GM23338 (cell line): ENCODE measurements around the gene AFAP1. TPM values are rescaled to one million over a fixed set of nuclear protein-coding genes. Genes with fewer than 3 reads are reported as not detected.

Experiments
- ATAC-seq: fragments of 200-7000 bp; cut with Tn5 transposase; 3 replicates; pipeline ENCODE4 v1.9.1; 2020
- DNase-seq: peaks from one replicate; pipeline ENCODE4 v3.0.0-alpha.2; 2015; ENCODE audit warnings: low spot score
- H2AFZ ChIP-seq: fragments of 200-600 bp; sonication (generic); 2 replicates; pipeline ENCODE4 v1.8.0; 2016; ENCODE audit warnings: antibody characterized with exemption, mild to moderate bottlenecking, moderate library complexity
- H3F3A ChIP-seq: fragments of 200-600 bp; sonication (generic); replicated peaks from 2 replicates; pipeline ENCODE4 v1.8.0; 2017; ENCODE audit warnings: antibody characterized with exemption, mixed run types, low read depth
- H3K27ac ChIP-seq: fragments of 200-600 bp; sonication (generic); 2 replicates; pipeline ENCODE4 v1.6.1; 2016; ENCODE audit warnings: low read depth
- H3K27me3 ChIP-seq: fragments of 200-600 bp; sonication (generic); 2 replicates; pipeline ENCODE4 v1.8.0; 2016; ENCODE audit warnings: mild to moderate bottlenecking, mixed run types, moderate library complexity; ENCODE audit not compliant: insufficient read depth
- H3K36me3 ChIP-seq: fragments of 200-600 bp; sonication (generic); 2 replicates; pipeline ENCODE4 v1.8.0; 2016; ENCODE audit warnings: mild to moderate bottlenecking; ENCODE audit not compliant: insufficient read depth
- H3K4me1 ChIP-seq: fragments of 200-600 bp; sonication (generic); 2 replicates; pipeline ENCODE4 v1.8.0; 2016; ENCODE audit warnings: mild to moderate bottlenecking, moderate library complexity; ENCODE audit not compliant: insufficient read depth
- H3K4me2 ChIP-seq: fragments of 200-600 bp; sonication (generic); 2 replicates; pipeline ENCODE4 v1.7.1; 2017; ENCODE audit warnings: mixed run types
- H3K4me3 ChIP-seq: fragments of 200-600 bp; sonication (generic); 2 replicates; pipeline ENCODE4 v1.6.1; 2016; ENCODE audit warnings: mixed run types
- H3K79me2 ChIP-seq: fragments of 200-600 bp; sonication (generic); replicated peaks from 2 replicates; pipeline ENCODE4 v1.8.0; 2017; ENCODE audit warnings: mild to moderate bottlenecking; ENCODE audit not compliant: insufficient read depth
- H3K9me2 ChIP-seq: fragments of 200-600 bp; sonication (generic); 2 replicates; pipeline ENCODE4 v1.8.0; 2017; ENCODE audit not compliant: insufficient read depth
- H4K20me1 ChIP-seq: fragments of 200-600 bp; sonication (generic); replicated peaks from 2 replicates; pipeline ENCODE4 v1.8.0; 2017; ENCODE audit warnings: mild to moderate bottlenecking; ENCODE audit not compliant: insufficient read depth
- H3K27ac Mint-ChIP-seq: 2 replicates; pipeline ENCODE4 v1.8.0; 2020; ENCODE audit warnings: inconsistent platforms, mild to moderate bottlenecking, moderate library complexity, mixed read lengths
- H3K27me3 Mint-ChIP-seq: 3 replicates; pipeline ENCODE4 v1.8.0; 2022; ENCODE audit warnings: low read depth, mild to moderate bottlenecking, moderate library complexity, mixed read lengths, inconsistent platforms; ENCODE audit not compliant: insufficient read depth, poor library complexity
- H3K36me3 Mint-ChIP-seq: 3 replicates; pipeline ENCODE4 v1.8.0; 2021; ENCODE audit warnings: low read depth, mild to moderate bottlenecking, inconsistent platforms, moderate library complexity, mixed read lengths
- H3K4me1 Mint-ChIP-seq: 3 replicates; pipeline ENCODE4 v1.8.0; 2020; ENCODE audit warnings: mild to moderate bottlenecking, inconsistent platforms, mixed read lengths
- H3K4me3 Mint-ChIP-seq: 3 replicates; pipeline ENCODE4 v1.8.0; 2021; ENCODE audit warnings: moderate library complexity, mild to moderate bottlenecking, inconsistent platforms, mixed read lengths
- H3K9me3 Mint-ChIP-seq: 3 replicates; pipeline ENCODE4 v1.8.0; 2020; ENCODE audit warnings: moderate library complexity, mild to moderate bottlenecking, inconsistent platforms, mixed read lengths
- CREB1 ChIP-seq: fragments of 250-450 bp; sonication (Bioruptor Pico); IDR thresholded peaks from 2 replicates; pipeline ENCODE4 v1.5.0; 2020; ENCODE audit warnings: low read depth, mild to moderate bottlenecking, moderate library complexity
- ETS1 ChIP-seq: IDR thresholded peaks from 2 replicates; pipeline ENCODE4 v1.6.1; 2016; ENCODE audit warnings: antibody characterized with exemption
- EZH2 ChIP-seq: fragments of 200-600 bp; sonication (generic); IDR thresholded peaks from one replicate; pipeline ENCODE4 v1.8.0; 2017; ENCODE audit warnings: antibody characterized with exemption, mild to moderate bottlenecking, low read depth; ENCODE audit not compliant: unreplicated experiment
- EZH2phosphoT487 ChIP-seq: fragments of 200-600 bp; sonication (generic); IDR thresholded peaks from one replicate; pipeline ENCODE4 v1.8.1; 2018; ENCODE audit warnings: antibody characterized with exemption; ENCODE audit not compliant: unreplicated experiment
- JUNB ChIP-seq: IDR thresholded peaks from one replicate; pipeline ENCODE4 v1.6.1; 2016; ENCODE audit warnings: antibody characterized with exemption; ENCODE audit not compliant: unreplicated experiment
- NANOG ChIP-seq: IDR thresholded peaks from 2 replicates; pipeline ENCODE4 v1.6.1; 2016; ENCODE audit warnings: antibody characterized with exemption, borderline replicate concordance
- POLR2AphosphoS5 ChIP-seq: IDR thresholded peaks from 2 replicates; pipeline ENCODE4 v1.6.1; 2016; ENCODE audit warnings: antibody characterized with exemption, low read depth
- REST ChIP-seq: IDR thresholded peaks from one replicate; pipeline ENCODE4 v1.6.1; 2018; ENCODE audit warnings: antibody characterized with exemption; ENCODE audit not compliant: unreplicated experiment
- STAT1 ChIP-seq: IDR thresholded peaks from one replicate; pipeline ENCODE4 v1.6.1; 2016; ENCODE audit warnings: antibody characterized with exemption; ENCODE audit not compliant: unreplicated experiment
- ZNF114 ChIP-seq: fragments of 250-450 bp; sonication (Bioruptor Pico); IDR thresholded peaks from 2 replicates; pipeline ENCODE4 v1.5.0; 2020; ENCODE audit warnings: mild to moderate bottlenecking, moderate library complexity
- ZNF331 ChIP-seq: fragments of 250-450 bp; sonication (Bioruptor Pico); IDR thresholded peaks from 2 replicates; pipeline ENCODE4 v1.5.0; 2020; ENCODE audit warnings: low read depth, mild to moderate bottlenecking, moderate library complexity
- ZNF462 ChIP-seq: fragments of 250-450 bp; sonication (Bioruptor Pico); IDR thresholded peaks from 2 replicates; pipeline ENCODE4 v1.5.0; 2020; ENCODE audit warnings: mild to moderate bottlenecking, moderate library complexity
- polyA plus RNA-seq: library from polyadenylated mRNA; unstranded; fragments of >200 nt; fragmentation: Nextera tagmentation; extraction: Ambion mirVana; gene quantifications from 2 replicates; pipeline ENCODE4 v1.2.1, GENCODE V29; 2016
- total RNA-seq: library from RNA; depleted of rRNA; stranded (reverse); fragments of >200 nt; shearing (Covaris generic); gene quantifications from 2 replicates; pipeline ENCODE4 v1.2.3, GENCODE V29; 2014
- TF ChIP-seq, protein P1 (sequence below), 2 experiments: fragments of 200-600 bp in 1 of 2; sonication (generic) in 1 of 2; conservative IDR thresholded peaks; 2 replicates each; pipeline versions ENCODE4 v1.5.1 to v1.6.1; 2016 to 2017; ENCODE audit warnings: antibody characterized with exemption in 2 of 2, low read depth in 2 of 2, mild to moderate bottlenecking in 2 of 2, moderate library complexity in 1 of 2

The AFAP1 gene
- total and polyA plus RNA-seq, 2 experiments from 2014 or later: 6.5 to 21.5 TPM

- no peaks in the 10 kb centered on the region for H3K79me2 ChIP-seq
- TF ChIP-seq ZNF331 (CRISPR knock-in tag): no peak
- TF ChIP-seq JUNB: no peak
- TF ChIP-seq POLR2AphosphoS5: no peak
- TF ChIP-seq CREB1: no peak
- no peak for TF ChIP-seq ETS1
- TF ChIP-seq ZNF462: no peak
- TF ChIP-seq REST: no peak
- TF ChIP-seq NANOG: no peak
- no peak for TF ChIP-seq ZNF114
- TF ChIP-seq STAT1: no peak
- TF ChIP-seq EZH2: no peak
- TF ChIP-seq, protein P1, sequence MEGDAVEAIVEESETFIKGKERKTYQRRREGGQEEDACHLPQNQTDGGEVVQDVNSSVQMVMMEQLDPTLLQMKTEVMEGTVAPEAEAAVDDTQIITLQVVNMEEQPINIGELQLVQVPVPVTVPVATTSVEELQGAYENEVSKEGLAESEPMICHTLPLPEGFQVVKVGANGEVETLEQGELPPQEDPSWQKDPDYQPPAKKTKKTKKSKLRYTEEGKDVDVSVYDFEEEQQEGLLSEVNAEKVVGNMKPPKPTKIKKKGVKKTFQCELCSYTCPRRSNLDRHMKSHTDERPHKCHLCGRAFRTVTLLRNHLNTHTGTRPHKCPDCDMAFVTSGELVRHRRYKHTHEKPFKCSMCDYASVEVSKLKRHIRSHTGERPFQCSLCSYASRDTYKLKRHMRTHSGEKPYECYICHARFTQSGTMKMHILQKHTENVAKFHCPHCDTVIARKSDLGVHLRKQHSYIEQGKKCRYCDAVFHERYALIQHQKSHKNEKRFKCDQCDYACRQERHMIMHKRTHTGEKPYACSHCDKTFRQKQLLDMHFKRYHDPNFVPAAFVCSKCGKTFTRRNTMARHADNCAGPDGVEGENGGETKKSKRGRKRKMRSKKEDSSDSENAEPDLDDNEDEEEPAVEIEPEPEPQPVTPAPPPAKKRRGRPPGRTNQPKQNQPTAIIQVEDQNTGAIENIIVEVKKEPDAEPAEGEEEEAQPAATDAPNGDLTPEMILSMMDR (conservative IDR thresholded peaks at IDR 0.05; ENCODE audit: low read depth in 2 of 2): no peak
- no peak for TF ChIP-seq EZH2phosphoT487
- DNase-seq (no peak), ATAC-seq (no peak)
- H3K36me3 ChIP-seq: no peaks in the 10 kb centered on the region
- no peaks in the 10 kb centered on the region for H3K4me1 ChIP-seq
- Mint-ChIP-seq H3K4me3 (no peak overlapping the region), H3K9me3 (no peaks in the 10 kb centered on the region), H3K27me3 (peaks cover 16% of the 10 kb centered on the region), H3K4me1 (peaks cover 29% of the 10 kb centered on the region), H3K36me3 (peaks cover 11% of the 10 kb centered on the region), H3K27ac (no peak overlapping the region)
- H4K20me1 ChIP-seq: no peaks in the 10 kb centered on the region
- H3K27me3 ChIP-seq: no peaks in the 10 kb centered on the region
- no peak overlapping the region for H3K4me3 ChIP-seq
- H3K9me2 ChIP-seq: no peaks in the 10 kb centered on the region
- H3K4me2 ChIP-seq: no peak overlapping the region
- H3K27ac ChIP-seq: no peak overlapping the region
- H3F3A ChIP-seq: 0 out of 2 replicates have a peak, but pooled peaks cover 5% of the 10 kb centered on the region
- no peak overlapping the region for H2AFZ ChIP-seq
These were observed 172.9 kb downstream of the AFAP1 start for GRCh38 chr4:7766661-7767345.
